ENCODE measurements around the gene CHST12.

- TF ChIP-seq CTCF (IDR thresholded peaks at IDR 0.05) = no peak
- no peak for TF ChIP-seq EZH2 (IDR thresholded peaks at IDR 0.05; ENCODE audit: borderline replicate concordance, insufficient read depth, low read depth, low read length, poor library complexity, severe bottlenecking)
These were observed 48.7 kb downstream of the CHST12 start for GRCh38 chr7:2452074-2452507.
